NCI-H526 treated with DMSO at 0.1 percent for 48 hours (cell line): ENCODE measurements around the gene TTC9B.

ENCODE experiments used
- DNase-seq: peaks from one replicate; lab custom pipeline; 2025; lab: John Stamatoyannopoulos, UW

TTC9B gene

GRCh38 chr19:40217934-40218890 lies at the start of gene TTC9B:
Gene TTC9B, minus strand, starts transcription at chr19:40218384. Its CDS starts 3 bp downstream, at chr19:40218381.
- no peak for DNase-seq

- DNase-seq: no peak
Observed at GRCh38 chr19:40267601-40267997, 49.4 kb upstream of the TTC9B start.

DNA sequence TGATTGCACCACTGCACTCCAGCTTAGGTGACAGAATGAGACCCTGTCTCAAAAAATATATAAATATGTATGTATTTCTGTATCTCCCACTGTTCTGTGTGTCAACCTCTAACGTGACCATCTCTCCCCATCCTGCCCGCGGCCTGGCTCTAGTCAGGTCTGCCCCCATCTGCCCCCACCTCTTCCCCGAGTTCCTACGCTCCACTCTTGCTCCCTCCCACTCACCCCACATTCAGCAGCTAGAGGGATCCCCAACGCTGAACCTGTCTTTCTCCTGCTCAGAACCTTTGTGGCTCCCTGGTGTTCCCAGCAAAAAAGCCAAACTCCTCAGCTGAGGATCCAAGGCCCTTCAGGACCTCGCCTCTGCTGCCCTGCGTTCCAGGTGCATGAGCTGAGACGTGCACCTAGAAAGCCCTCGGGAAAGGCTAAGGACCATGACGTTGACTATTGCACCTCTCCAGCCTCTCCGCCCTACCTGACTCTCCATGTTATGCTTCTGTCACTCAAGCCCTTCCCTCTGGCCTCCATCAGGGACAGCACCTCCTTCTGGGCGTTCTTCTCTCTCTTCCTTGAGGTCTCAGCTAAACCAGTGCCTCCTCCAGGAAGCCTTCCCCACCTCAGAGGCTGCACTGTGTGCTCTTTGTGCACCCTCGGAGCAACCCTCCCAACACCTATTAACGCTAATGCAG lies 48.9 kb upstream of the TTC9B start:
- DNase-seq: no peak

DNA sequence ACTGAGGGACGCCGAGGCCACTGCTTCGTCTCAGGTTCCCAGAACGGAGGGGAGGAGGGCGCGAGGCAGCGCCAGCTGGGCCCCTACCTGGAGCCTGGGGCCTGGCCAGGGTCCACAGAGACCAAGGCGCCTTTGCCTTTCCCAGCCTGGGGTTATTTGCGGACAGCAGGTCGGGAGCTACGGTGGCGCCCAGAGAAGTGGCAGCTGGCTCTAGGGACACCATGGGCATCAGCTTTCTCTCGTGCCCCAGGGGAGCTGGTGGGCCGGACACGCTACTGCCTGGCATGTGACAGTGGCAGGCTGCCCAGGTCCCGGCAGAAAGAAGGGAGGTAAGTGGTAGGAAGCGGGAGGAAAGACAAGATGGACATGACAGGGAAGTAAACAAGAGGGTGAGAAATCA lies 47.9 kb upstream of the TTC9B start:
- DNase-seq: no peak

DNA sequence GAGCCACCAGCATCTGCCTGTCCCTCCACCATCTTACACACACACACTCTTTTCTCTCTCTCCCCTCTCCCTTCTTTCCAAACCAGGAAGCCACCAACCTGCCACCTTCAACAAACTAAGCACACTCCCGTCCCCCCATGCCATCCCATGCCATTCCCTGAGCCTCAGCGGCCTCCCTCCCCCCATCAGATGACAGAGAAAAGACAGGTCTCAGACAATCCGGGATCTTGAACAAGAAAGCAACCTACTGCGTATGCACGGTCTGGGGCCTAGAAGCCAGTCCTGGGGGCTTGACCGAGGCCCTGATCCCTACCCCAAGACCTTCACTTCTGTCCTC lies 47.5 kb upstream of the TTC9B start:
- no peak for DNase-seq

DNA sequence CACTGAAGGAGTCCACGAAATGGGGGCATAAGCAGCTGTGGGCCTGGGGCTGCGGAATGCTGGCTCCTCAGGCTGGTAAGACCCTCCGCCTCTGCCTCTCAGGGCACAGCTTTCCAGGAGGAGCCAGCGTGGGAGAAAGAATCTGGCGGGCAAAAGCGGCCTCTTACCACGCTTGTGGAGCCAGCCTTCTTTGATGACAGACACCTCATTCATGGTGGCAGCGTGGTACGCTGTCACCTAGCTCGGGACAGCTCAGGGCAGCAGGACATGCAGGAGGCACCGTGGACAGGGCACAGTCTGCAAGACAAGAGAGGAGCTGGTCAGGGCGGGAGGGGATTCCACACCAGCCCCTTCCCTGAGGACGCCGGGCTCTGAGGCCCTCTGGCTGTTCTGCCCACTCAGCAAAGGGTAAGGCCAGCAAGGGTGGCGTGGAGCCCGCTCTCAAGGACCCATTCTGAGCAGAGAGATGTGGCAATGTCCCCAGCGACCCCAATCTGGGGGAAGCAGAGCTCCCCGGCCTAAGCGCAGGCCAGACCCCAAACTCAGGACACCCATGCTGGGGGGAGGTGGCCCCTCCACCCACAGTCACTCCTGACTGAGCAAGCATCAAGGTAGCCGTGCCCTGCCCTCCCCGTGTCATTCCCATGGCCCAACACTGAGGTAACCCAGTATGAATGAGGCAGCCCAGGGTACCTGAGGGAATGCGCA lies 47.0 kb upstream of the TTC9B start:
- DNase-seq: no peak

DNA sequence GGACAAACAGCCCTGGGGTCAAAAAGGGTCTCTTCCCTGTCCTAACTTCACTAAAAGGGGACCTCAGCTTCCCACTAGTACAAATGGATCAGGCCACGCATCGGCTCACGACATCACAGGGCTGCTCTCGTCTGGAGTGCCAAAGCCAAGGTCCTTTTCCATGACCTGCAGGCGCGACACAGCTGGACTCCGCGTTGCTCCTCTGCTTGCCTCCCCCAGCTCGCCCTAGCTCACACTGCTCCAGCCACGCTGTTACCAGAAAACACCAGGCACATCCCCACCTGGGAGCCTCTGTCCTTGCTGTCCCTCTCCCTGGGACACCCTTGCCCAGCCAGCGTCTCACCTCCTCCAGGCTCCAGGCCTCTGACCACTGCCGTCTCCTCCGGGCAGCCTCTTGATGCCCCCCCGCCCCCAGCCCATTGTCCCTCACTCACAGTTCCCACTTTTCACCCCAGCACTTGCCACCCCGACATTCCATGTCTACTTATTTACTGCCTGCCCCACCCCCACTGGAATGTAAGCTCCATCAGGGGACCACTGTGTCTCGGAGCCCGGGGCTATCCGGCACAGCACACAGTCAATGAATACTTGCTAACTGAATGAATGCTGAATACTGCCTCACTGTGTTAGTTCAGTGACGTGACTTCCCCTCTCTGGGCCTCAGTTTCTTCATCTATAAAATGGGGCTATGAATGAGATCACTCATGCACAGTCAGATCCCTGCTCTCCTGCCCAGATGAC lies 46.3 kb upstream of the TTC9B start:
- no peak for DNase-seq

- DNase-seq: no peak
Observed at GRCh38 chr19:40263440-40264313, 45.5 kb upstream of the TTC9B start.

DNA sequence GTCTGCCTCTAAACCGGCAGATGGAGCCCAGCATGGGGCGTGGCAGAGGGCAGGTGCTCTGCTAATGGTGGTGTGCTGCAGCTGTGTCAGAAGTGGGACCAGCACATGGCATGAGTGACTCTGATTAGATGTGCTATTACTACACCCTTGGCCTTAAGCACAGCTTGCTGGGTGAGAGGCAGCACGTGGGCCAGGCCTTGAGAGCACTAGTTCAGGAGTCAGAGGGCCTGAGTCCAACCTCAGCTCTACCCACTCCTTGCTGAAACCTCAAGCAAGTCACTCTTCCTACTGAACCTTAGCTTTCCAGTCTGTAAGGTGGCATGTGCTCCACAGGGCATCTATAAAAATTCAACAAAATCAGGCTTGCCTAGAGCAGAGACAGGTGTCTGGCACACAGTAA lies 44.2 kb upstream of the TTC9B start:
- no peak for DNase-seq

- no peak for DNase-seq
Observed at GRCh38 chr19:40261631-40262030, 43.4 kb upstream of the TTC9B start.

DNA sequence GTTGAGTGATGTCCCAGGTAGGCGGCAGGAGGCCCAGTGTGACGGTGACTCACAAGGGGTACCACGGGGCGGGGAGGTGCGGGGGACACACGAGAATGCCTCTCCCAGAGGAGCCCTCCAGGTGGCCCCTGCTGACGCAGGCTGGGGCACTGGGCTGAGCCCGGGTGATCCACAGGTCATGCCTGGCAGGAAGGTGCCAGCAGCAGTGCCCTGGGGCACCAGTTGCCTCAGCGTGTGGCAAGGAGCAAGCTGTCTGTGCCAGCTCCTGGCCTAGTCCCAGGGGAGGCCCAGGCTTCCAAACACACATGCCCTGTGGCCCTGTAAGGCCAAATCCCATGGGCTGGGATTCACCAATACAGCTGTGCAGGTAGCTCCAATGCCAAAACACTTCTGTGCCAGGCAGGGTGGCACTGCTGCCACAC lies 38.9 kb upstream of the TTC9B start:
- DNase-seq: no peak

DNA sequence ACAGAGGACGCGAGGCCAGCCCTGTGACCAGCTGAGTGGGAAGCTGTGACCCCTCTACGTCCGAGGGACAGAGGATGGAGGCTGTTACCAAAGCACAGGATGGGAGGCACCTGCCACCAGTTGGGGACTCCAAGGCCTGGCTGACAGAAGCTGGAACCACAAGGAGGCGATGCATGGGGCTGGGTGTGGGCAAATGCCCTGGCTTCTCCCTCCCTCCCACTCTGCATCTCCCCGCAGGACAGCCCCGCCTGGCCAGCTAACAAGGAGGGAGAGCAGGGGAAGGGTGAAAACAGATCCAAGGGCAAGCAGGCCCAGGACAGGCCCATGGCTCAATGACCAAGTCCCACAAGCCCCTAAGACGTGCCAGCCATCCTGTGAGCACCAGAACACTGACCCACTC lies 38.3 kb upstream of the TTC9B start:
- no peak for DNase-seq

DNA sequence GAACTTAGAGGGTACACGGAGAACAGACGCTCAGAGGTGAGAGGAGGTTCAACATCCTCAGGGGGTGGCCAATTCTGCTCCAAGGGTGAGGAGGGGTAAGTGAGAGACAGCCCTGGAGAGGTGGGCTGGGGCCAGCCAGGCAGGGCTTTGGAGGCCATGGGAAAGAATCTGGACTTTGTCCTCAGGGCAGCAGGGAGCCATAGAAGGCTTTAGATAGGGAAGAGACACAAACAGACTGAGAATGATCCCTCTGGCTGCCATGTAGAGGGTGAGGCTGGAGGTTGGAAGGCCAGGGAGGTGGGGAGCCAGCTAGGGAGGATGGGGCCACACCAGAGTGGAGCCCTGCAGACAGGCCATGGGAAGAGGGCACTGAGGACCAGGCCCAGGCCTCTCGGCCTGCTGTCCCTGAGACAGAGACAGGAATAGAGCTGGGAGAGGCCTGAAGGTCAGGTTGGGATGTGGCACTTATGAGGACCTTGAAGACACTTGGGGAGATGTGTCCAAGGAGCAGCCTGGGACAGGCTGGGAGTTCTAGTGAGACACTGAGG lies 37.5 kb upstream of the TTC9B start:
- DNase-seq: no peak

DNA sequence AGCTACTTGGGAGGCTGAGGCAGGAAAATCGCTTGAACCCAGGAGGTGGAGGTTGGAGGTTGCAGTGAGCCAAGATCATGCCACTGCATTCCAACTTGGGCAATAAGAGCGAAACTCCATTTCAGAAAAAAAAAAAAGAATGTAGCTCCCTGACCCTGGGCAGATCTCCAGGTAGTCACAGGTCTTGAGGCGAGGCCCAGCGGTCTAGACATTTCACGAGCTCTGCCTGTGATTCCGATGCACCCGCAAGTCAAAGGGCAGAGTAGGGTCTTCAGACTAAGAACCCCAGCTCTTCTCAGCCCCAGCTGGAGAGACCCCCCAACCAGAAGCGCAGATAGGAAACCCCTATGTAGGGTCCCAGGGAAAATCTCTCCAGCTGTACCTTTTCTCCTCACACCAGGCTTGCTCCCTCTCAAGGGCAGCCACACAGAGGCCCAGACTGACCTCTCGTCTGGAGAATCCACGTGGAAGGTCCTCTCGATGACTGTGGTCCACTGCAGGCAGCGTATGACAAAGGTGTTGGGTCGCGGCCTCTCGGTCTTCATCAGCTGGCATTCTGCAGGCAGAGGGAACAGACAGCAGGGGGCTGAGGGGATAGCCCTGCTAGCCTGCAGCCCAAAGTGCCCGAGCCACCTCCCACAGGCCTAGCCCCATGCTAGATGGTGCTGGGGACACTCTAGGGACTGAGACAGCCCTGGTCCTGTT lies 36.7 kb upstream of the TTC9B start:
- no peak for DNase-seq

GRCh38 chr19:40253611-40254092 lies 35.5 kb upstream of the TTC9B start:
- DNase-seq: no peak

DNA sequence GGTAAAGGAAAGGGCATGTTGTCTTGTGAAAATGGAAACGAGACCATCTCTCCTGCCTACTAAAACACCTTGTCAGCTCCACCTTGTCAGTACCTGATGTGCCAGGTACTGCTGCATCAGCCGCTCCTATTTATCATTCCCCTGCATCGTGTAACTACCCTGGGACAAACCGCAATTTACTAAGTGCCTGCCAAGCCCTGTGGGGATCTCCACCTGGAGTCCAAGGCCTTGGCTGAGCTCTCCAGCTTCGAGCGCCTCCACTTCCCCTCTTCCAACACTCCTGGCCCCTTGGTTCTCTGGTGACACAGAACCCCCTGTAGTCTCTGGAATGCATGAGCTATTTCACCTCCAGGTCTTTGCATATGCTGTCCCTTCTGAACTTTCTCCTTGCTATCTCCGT lies 34.2 kb upstream of the TTC9B start:
- no peak for DNase-seq

GRCh38 chr19:40251991-40252390 lies 33.8 kb upstream of the TTC9B start:
- DNase-seq: no peak

GRCh38 chr19:40251244-40251643 lies 33.1 kb upstream of the TTC9B start:
- DNase-seq: no peak

DNA sequence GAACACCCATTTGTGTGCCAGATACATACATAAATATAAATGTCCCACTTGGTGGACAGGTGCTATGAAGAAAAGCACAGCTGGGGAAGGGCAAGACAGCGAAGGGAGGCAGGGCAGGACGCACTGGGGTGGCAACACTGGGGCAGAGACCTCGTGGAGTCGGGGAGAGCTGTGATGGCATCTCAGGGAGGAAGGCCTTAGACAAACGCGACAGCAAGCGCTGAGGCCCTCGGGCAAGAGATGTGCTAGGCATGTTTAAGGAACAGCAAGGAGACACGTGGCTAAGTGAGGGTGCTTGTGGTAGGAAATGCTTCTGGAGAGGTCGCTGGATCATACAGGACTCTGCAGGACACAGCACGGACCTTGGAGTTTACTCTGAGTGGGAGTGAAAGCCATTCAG lies 31.6 kb upstream of the TTC9B start:
- DNase-seq: no peak

DNA sequence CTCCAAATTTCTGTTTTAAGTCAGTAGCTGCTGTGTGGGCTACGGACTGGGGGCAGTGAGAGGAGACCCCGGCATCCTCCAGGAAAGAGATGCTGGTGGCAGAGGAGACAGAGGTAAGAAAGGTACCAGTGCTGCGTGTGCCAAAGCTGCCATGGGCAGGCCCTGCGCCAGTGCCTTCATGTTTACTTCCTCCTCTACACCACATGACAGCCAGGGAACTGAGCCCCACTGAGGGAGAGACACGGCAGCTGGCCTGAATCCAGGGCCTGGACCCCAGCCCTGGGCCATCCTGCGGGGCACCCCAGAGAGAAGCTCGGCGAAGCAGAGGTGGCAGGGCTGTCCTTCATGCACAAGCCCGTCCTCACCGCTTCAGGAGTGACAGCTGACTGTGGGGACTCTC lies 31.0 kb upstream of the TTC9B start:
- no peak for DNase-seq
